NCI-H2081 (cell line): ENCODE data around the gene KCNQ1OT1.
"Not testable (repeated sequence)": the region's sequence is repeated elsewhere in the genome, so short reads cannot be mapped to it uniquely, and the experiment has no call there.

ENCODE experiments used
- DNase-seq, 2 experiments: peaks; one replicate each; lab custom pipeline; 2025; lab: John Stamatoyannopoulos, UW

The KCNQ1OT1 gene

GRCh38 chr11:2652333-2653197 is 47.2 kb downstream of the KCNQ1OT1 start:
- no peak for DNase-seq

DNA sequence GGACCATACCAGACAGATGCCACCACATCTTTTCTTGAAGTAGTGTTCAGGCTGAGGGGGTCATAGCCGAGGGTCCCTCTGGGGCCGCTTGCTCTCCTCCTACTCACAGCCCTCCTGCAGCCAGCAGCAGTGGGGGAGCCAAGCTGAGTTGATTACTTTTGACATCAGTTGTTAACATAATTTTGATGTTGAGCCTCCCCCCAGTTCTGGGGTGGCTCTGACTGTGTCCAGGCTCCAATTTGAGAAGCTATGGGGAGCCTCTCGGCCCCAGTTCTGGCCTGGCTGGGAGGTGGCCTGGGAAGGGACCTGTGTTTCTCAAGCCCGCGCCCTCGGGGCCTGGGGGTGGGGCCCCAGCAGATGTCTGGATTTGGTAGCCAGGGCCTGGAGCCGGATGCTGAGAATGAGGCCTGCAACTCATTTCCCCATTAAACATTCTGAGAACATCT is 47.9 kb downstream of the KCNQ1OT1 start:
- DNase-seq, result no peak

GRCh38 chr11:2651054-2651617 is 48.7 kb downstream of the KCNQ1OT1 start:
- no peak for DNase-seq

DNA sequence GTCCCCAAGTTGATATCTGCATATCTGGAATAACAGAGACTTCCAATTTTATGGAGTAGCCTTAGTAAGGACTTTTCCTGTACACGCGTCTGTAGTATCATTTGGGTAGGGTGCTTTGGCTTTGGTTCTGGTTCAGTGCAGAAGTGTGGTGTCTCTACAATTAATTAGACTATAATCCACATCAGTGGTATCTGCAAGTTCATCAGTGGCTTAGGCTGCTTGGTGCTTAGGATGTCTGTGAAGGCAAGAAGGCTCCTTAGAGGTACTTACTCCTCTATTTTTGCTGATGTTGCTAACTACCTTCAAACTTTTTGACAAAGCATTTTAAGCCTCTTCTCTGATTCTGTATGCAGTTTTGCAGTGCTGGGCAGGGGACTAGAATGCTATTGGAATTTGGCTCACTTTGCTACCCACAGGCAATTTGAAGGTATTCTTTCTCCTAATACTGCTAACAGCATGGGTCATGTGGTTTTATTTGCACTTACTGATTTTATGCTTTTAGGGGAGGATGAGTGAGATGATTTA is 49.4 kb downstream of the KCNQ1OT1 start:
- DNase-seq, result no peak

- DNase-seq, result no peak
These were observed 49.9 kb downstream of the KCNQ1OT1 start for GRCh38 chr11:2649848-2650247.

GRCh38 chr11:2649400-2649799 is 50.4 kb downstream of the KCNQ1OT1 start:
- no peak for DNase-seq

- DNase-seq, result no peak
These were observed 51.8 kb downstream of the KCNQ1OT1 start for GRCh38 chr11:2647953-2648352.

DNA sequence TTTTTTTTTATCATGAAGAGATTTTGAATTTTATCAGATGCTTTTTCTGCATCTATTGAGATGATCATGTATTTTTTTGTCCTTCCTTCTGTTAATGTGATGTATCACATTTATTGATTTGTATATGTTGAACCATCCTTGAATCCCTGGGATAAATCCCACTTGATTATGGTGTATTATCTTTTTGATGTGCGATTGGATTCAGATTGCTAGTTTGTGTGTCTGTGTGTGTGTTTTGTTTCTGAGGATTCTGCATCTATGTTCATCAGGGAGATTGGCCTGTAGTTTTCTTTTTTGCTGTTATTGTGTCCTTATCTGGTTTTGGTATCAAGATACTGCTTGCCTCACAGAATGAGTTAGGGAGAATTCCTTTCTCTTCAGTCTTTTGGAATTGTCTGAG is 52.6 kb downstream of the KCNQ1OT1 start:
- DNase-seq, result no peak

- DNase-seq, result no peak
These were observed 54.0 kb downstream of the KCNQ1OT1 start for GRCh38 chr11:2645779-2646118.

DNA sequence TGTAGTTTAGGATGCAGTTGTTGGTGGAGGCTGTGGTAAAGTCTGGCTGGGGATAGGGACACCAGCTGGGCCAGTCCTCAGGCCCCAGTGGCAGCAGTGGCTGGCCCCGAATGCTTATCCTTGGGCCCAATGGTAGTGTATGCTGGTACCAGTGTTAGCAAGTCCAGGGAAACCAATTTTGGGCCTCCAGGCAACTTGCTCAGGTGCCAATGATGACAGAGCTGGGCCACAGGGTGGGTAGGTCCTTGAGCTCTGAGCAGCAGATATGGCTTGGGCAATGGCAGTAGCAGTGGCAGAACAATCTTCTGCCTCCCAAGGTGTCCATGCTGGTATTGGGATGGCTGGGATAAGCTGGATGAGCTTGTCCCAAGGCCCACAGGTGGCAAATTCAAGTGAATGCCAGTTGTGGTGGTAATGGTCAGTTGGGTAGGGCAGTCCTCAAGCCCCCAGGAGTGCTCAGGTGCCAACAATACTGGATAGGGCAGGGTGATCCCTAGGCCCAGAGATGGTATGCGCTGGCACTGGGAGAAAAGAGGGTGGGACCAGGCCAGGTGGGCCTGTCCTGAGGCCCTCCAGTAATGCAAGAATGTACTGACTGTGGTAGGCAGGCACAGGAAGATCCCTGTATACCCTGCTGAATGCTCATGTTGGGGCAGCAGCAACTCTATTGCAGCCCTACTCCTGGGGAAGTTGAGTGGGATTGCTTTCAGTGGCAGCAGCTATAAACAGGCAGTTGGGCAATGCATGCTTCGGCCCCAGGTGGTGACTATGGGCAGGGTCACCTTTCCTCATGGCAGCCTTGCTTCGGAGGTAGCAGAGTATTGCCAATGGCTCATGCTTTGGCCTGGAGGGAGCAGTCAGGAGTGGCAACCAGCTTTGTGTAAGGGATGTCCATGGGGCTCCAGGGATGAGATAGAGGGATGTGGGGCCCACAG is 54.7 kb downstream of the KCNQ1OT1 start:
- no peak for DNase-seq

GRCh38 chr11:2643746-2644145 is 56.0 kb downstream of the KCNQ1OT1 start:
- no peak for DNase-seq

GRCh38 chr11:2641623-2642022 is 58.2 kb downstream of the KCNQ1OT1 start:
- no peak for DNase-seq

DNA sequence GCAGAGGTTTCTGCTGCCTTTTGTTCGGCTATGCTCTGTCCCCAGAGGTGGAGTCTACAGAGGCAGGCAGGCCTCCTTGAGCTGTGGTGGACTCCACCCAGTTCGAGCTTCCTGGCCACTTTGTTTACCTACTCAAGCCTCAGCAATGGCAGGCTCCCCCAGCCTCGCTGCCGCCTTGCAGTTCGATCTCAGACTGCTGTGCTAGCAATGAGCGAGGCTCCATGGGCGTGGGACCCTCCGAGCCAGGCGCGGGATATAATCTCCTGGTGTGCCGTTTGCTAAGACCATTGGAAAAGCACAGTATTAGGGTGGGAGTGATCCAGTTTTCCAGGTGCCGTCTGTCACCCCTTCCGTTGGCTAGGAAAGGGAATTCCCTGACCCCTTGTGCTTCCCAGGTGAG is 60.0 kb downstream of the KCNQ1OT1 start:
- not testable (repeated sequence) for DNase-seq

DNA sequence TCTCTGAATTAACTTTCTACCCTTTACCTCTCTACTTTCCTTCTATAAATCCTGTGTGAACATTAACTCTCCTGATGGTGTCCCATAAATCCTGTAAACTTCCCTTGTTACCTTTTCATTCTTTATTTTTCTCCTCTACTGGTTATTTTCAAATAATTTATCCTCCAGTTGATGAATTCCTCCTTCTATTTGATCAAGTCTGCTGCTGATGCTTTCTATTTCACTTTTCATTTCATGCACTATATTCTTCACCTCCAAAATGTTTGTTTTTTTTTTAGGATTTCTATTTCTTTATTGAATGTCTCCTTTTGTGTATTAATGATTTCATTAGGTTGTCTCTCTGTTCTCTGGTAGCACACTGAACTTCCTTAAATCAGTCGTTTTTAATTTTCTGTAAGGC is 68.6 kb downstream of the KCNQ1OT1 start:
- DNase-seq, result no peak

DNA sequence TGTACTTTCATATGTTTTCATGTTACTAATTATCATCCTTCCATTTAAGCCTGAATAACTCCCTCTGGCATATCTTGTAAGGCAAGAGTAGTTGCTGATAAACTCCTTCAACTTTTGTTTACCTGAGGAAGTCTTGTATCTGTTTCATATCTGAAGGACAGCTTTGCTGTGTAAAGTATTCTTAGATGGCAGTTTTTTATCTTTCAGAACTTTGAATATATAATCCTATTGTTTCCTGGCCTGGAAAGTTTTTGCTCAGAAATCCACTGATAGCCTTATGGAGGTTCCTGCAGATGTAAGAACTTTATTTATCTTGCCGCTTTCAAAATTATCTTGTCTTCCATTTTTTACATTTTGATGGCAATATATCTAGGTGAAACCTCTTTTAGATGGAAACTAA is 69.1 kb downstream of the KCNQ1OT1 start:
- no peak for DNase-seq

GRCh38 chr11:2625183-2625582 is 74.6 kb downstream of the KCNQ1OT1 start:
- DNase-seq, result no peak

DNA sequence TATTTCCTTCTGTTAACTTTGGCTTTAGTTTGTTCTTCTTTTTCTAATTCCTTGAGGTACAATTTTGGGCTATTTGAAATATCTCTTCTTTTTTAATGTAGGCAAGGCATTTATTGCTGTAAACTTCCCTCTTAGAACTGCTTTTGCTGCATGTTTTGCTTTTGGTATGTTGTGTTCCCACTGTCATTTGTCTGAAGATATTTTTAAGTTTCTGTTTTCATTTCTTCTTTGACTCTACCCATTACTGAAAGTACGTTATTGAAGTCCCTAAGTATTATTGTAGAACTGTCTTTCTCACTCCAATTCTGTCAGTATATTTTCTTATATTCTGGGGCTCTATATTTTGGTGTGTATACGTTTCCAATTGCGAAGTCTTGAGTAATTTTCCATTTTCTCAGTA is 77.9 kb downstream of the KCNQ1OT1 start:
- no peak for DNase-seq

DNA sequence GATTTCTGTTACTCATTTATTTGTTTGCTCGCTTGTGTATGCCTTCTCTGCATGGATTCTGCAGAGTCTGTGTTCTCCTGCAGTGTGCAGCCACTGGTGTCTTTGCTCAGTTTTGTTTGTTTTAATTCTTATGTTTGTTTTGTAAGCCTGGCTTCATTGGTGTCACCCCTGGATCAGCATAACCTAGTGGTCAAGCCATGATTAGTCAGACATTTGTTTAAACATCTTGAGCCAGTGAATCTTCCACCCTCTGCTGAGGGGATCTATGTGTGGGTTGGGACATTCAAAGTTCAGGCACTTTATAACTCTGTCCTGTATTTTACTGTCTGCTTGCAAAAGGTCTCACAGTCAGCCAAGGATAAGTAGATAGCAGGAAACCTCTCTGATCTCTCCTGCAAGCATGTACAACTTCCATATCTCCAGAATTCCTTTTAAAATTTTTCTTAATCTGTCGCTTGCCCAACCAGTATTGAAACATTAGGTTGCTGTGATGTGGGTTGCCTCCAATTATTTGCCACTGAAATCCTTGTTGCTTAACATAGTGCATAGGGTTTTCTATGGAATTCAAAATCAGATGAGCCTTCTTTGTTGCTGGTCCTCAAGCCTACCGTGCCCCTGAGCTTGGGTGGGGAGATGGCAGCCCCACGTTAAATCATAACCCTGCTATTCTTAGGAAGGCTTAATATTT is 86.8 kb downstream of the KCNQ1OT1 start:
- DNase-seq, result no peak

GRCh38 chr11:2609345-2609744 is 90.4 kb downstream of the KCNQ1OT1 start:
- DNase-seq, result no peak

DNA sequence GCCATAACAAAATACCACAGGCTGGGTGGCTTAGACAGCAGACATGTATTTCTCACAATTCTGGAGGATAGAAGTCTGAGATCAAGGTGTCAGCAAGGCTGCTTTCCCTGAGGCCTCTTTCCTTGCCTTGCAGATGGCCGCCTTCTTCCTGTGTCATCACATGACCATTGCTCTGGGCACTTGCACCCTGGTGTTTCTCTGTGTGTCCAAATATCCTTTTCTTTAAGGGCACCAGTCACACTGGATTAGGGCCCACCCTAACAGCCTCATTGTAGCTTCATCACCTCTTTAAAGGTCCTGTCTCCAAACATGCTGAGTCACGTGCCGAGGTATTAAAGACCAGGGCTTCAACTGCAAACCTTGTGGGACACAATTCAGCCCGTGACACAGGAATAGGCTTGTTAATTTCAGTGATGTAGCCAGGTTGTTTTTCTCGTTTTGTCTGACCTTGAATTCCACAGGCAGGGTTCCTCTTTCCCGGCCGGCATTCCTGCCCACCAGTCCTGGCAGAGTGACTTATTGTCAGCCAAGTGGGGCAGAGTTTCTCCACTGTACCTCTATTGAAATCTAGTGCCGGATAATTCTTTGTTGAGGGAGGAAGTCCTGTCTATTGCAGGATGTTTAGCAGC is 100.1 kb downstream of the KCNQ1OT1 start:
- DNase-seq, result no peak

- DNase-seq, result no peak
These were observed 104.6 kb downstream of the KCNQ1OT1 start for GRCh38 chr11:2595204-2595603.
